Measurements from ENCODE around the gene TNFRSF1A.

The TNFRSF1A gene

GRCh38 chr12:6312529-6313325 lies 29.1 kb downstream of the TNFRSF1A start:
- Histone ChIP-seq H3K79me2 (ENCODE audit: low read length) (no peaks in the 10 kb centered on the region), H3K4me3 (ENCODE audit: low read length) (no peak overlapping the region), H2AFZ (ENCODE audit: low read depth, low read length) (no peak overlapping the region), H3K9ac (ENCODE audit: low read length) (no peak overlapping the region), H3K4me1 (ENCODE audit: low read length) (peaks cover 8% of the 10 kb centered on the region), H3K27ac (ENCODE audit: low read length) (no peak overlapping the region), H3K36me3 (replicated peaks; ENCODE audit: low read depth, low read length) (no peaks in the 10 kb centered on the region), H3K9me3 (ENCODE audit: insufficient read depth, low read length) (no peaks in the 10 kb centered on the region), H4K20me1 (ENCODE audit: insufficient read depth, low read length) (no peaks in the 10 kb centered on the region), H3K27me3 (ENCODE audit: low read depth, low read length) (peaks cover 23% of the 10 kb centered on the region), H3K4me2 (ENCODE audit: low read length) (no peak overlapping the region)
- no peak for TF ChIP-seq EZH2phosphoT487 (IDR thresholded peaks at IDR 0.05; ENCODE audit: low read depth)

- no peaks in the 10 kb centered on the region for H4K20me1 ChIP-seq (ENCODE audit: insufficient read depth, low read length)
- H3K4me2 ChIP-seq (ENCODE audit: low read length): no peak overlapping the region
- no peak for TF ChIP-seq CTCF (IDR thresholded peaks at IDR 0.05; ENCODE audit: low read depth, low read length)
- TF ChIP-seq EZH2phosphoT487 (IDR thresholded peaks at IDR 0.05; ENCODE audit: low read depth): no peak
- H3K27me3 ChIP-seq (ENCODE audit: low read depth, low read length): peaks cover 24% of the 10 kb centered on the region
- H2AFZ ChIP-seq (ENCODE audit: low read depth, low read length): no peak overlapping the region
- no peaks in the 10 kb centered on the region for H3K9me3 ChIP-seq (ENCODE audit: insufficient read depth, low read length)
- H3K36me3 ChIP-seq (replicated peaks; ENCODE audit: low read depth, low read length): no peaks in the 10 kb centered on the region
- H3K4me1 ChIP-seq (ENCODE audit: low read length): peaks cover 8% of the 10 kb centered on the region
- no peak overlapping the region for H3K4me3 ChIP-seq (ENCODE audit: low read length)
- H3K79me2 ChIP-seq (ENCODE audit: low read length): no peaks in the 10 kb centered on the region
- no peak overlapping the region for H3K27ac ChIP-seq (ENCODE audit: low read length)
- H3K9ac ChIP-seq (ENCODE audit: low read length): no peak overlapping the region
Measured at GRCh38 chr12:6311822-6312528, 29.9 kb downstream of the TNFRSF1A start.

GRCh38 chr12:6310771-6311610 lies 30.9 kb downstream of the TNFRSF1A start:
- no peak overlapping the region for H2AFZ ChIP-seq (ENCODE audit: low read depth, low read length)
- H3K36me3 ChIP-seq (replicated peaks; ENCODE audit: low read depth, low read length): no peaks in the 10 kb centered on the region
- no peak overlapping the region for H3K9ac ChIP-seq (ENCODE audit: low read length)
- H3K4me2 ChIP-seq (ENCODE audit: low read length): no peak overlapping the region
- peaks cover 8% of the 10 kb centered on the region for H3K4me1 ChIP-seq (ENCODE audit: low read length)
- no peaks in the 10 kb centered on the region for H4K20me1 ChIP-seq (ENCODE audit: insufficient read depth, low read length)
- H3K9me3 ChIP-seq (ENCODE audit: insufficient read depth, low read length): no peaks in the 10 kb centered on the region
- H3K4me3 ChIP-seq (ENCODE audit: low read length): no peak overlapping the region
- no peaks in the 10 kb centered on the region for H3K79me2 ChIP-seq (ENCODE audit: low read length)
- TF ChIP-seq EZH2phosphoT487 (IDR thresholded peaks at IDR 0.05; ENCODE audit: low read depth) (no peak), CTCF (IDR thresholded peaks at IDR 0.05; ENCODE audit: low read depth, low read length) (no peak)
- H3K27me3 ChIP-seq (ENCODE audit: low read depth, low read length): peaks cover 19% of the 10 kb centered on the region
- no peak overlapping the region for H3K27ac ChIP-seq (ENCODE audit: low read length)

GRCh38 chr12:6307529-6307928 lies 34.3 kb downstream of the TNFRSF1A start:
- no peak overlapping the region for H3K4me2 ChIP-seq (ENCODE audit: low read length)
- peaks cover 38% of the 10 kb centered on the region for H3K27me3 ChIP-seq (ENCODE audit: low read depth, low read length)
- no peaks in the 10 kb centered on the region for H3K79me2 ChIP-seq (ENCODE audit: low read length)
- H3K9me3 ChIP-seq (ENCODE audit: insufficient read depth, low read length): no peaks in the 10 kb centered on the region
- H3K4me1 ChIP-seq (ENCODE audit: low read length): peaks cover under 1% of the 10 kb centered on the region
- H3K9ac ChIP-seq (ENCODE audit: low read length): no peak overlapping the region
- H2AFZ ChIP-seq (ENCODE audit: low read depth, low read length): no peak overlapping the region
- H3K27ac ChIP-seq (ENCODE audit: low read length): no peak overlapping the region
- no peak overlapping the region for H3K4me3 ChIP-seq (ENCODE audit: low read length)
- TF ChIP-seq EZH2phosphoT487 (IDR thresholded peaks at IDR 0.05; ENCODE audit: low read depth) (no peak), CTCF (IDR thresholded peaks at IDR 0.05; ENCODE audit: low read depth, low read length) (no peak)
- no peaks in the 10 kb centered on the region for H4K20me1 ChIP-seq (ENCODE audit: insufficient read depth, low read length)
- no peaks in the 10 kb centered on the region for H3K36me3 ChIP-seq (replicated peaks; ENCODE audit: low read depth, low read length)
